H9 (cell line): ENCODE data around the gene QDPR. TPM values are rescaled to one million over a fixed set of nuclear protein-coding genes. Genes with fewer than 3 reads are reported as not detected.

Source experiments
- DNase-seq: peaks from one replicate; pipeline ENCODE4 v3.0.0-alpha.2; 2017
- H2AFZ ChIP-seq: one replicate; pipeline ENCODE4 v1.6.1; 2013; ENCODE audit warnings: mild to moderate bottlenecking, low read length, control low read depth, moderate library complexity
- H2AK5ac ChIP-seq: 2 replicates; pipeline ENCODE4 v1.6.1; 2013; ENCODE audit warnings: low read length, control low read depth, mixed read lengths; ENCODE audit not compliant: insufficient read length
- H2BK120ac ChIP-seq: one replicate; pipeline ENCODE4 v1.6.1; 2013; ENCODE audit warnings: low read depth, mild to moderate bottlenecking, low read length, control low read depth, inconsistent platforms; ENCODE audit not compliant: poor library complexity, severe bottlenecking
- H2BK12ac ChIP-seq: 2 replicates; pipeline ENCODE4 v1.6.1; 2013; ENCODE audit warnings: low read length, control low read depth, mixed read lengths, low read depth; ENCODE audit not compliant: insufficient read length
- H2BK15ac ChIP-seq: 2 replicates; pipeline ENCODE4 v1.6.1; 2013; ENCODE audit warnings: low read depth, low read length, control low read depth
- H2BK20ac ChIP-seq: one replicate; pipeline ENCODE4 v1.6.1; 2013; ENCODE audit warnings: low read depth, mild to moderate bottlenecking, low read length, control low read depth, inconsistent platforms; ENCODE audit not compliant: poor library complexity, severe bottlenecking
- H2BK5ac ChIP-seq: 2 replicates; pipeline ENCODE4 v1.6.1; 2013; ENCODE audit warnings: low read length, control low read depth, mixed read lengths; ENCODE audit not compliant: insufficient read length
- H3K14ac ChIP-seq: 2 replicates; pipeline ENCODE4 v1.6.1; 2013; ENCODE audit warnings: low read length, control low read depth; ENCODE audit not compliant: insufficient read depth
- H3K18ac ChIP-seq: 2 replicates; pipeline ENCODE4 v1.6.1; 2013; ENCODE audit warnings: low read depth, mild to moderate bottlenecking, mixed read lengths, low read length, control low read depth; ENCODE audit not compliant: insufficient read length
- H3K23ac ChIP-seq: 2 replicates; pipeline ENCODE4 v1.6.1; 2013; ENCODE audit warnings: low read length, control low read depth, mixed read lengths, low read depth; ENCODE audit not compliant: insufficient read length
- H3K23me2 ChIP-seq: 2 replicates; pipeline ENCODE4 v1.6.1; 2013; ENCODE audit warnings: low read depth, mild to moderate bottlenecking, mixed read lengths, low read length, control low read depth; ENCODE audit not compliant: insufficient read length, poor library complexity, severe bottlenecking
- H3K27ac ChIP-seq: 2 replicates; pipeline ENCODE4 v1.5.1; 2013; ENCODE audit warnings: low read length, control low read depth, mixed read lengths, low read depth; ENCODE audit not compliant: insufficient read length
- H3K27me3 ChIP-seq: 2 replicates; pipeline ENCODE4 v1.6.1; 2013; ENCODE audit warnings: low read length, control low read depth, inconsistent platforms; ENCODE audit not compliant: insufficient read depth
- H3K4ac ChIP-seq: 2 replicates; pipeline ENCODE4 v1.6.1; 2013; ENCODE audit warnings: low read depth, mild to moderate bottlenecking, control low read depth, inconsistent platforms, low read length, moderate library complexity
- H3K4me1 ChIP-seq: 2 replicates; pipeline ENCODE4 v1.6.1; 2013; ENCODE audit warnings: low read length, control low read depth, inconsistent platforms; ENCODE audit not compliant: insufficient read depth
- H3K4me2 ChIP-seq: 2 replicates; pipeline ENCODE4 v1.6.1; 2013; ENCODE audit warnings: low read length, control low read depth, mixed read lengths; ENCODE audit not compliant: insufficient read length, insufficient read depth
- H3K56ac ChIP-seq: 2 replicates; pipeline ENCODE4 v1.6.1; 2013; ENCODE audit warnings: low read depth, mild to moderate bottlenecking, mixed read lengths, low read length, control low read depth; ENCODE audit not compliant: insufficient read length
- H3K79me1 ChIP-seq: 2 replicates; pipeline ENCODE4 v1.6.1; 2013; ENCODE audit warnings: low read depth, mild to moderate bottlenecking, moderate library complexity, low read length, control low read depth, inconsistent platforms; ENCODE audit not compliant: insufficient read depth, poor library complexity, severe bottlenecking
- H3K79me2 ChIP-seq: 2 replicates; pipeline ENCODE4 v1.6.1; 2013; ENCODE audit warnings: low read length, control low read depth, inconsistent platforms; ENCODE audit not compliant: insufficient read depth
- H3K9ac ChIP-seq: 2 replicates; pipeline ENCODE4 v1.6.1; 2013; ENCODE audit warnings: low read length, control low read depth, mixed read lengths; ENCODE audit not compliant: insufficient read length; ENCODE audit errors: extremely low read depth
- H3K9me3 ChIP-seq: one replicate; pipeline ENCODE4 v1.6.1; 2013; ENCODE audit warnings: low read depth, low read length, inconsistent platforms; ENCODE audit not compliant: control insufficient read depth
- H3T11ph ChIP-seq: one replicate; pipeline ENCODE4 v1.6.1; 2013; ENCODE audit warnings: mild to moderate bottlenecking, low read length, control low read depth, inconsistent platforms
- H4K20me1 ChIP-seq: one replicate; pipeline ENCODE4 v1.6.1; 2013; ENCODE audit not compliant: control insufficient read depth, insufficient read length, insufficient read depth
- H4K5ac ChIP-seq: 2 replicates; pipeline ENCODE4 v1.6.1; 2013; ENCODE audit warnings: low read depth, mild to moderate bottlenecking, mixed read lengths, low read length, control low read depth; ENCODE audit not compliant: insufficient read length
- H4K8ac ChIP-seq: replicated peaks from 2 replicates; pipeline ENCODE4 v1.6.1; 2013; ENCODE audit warnings: low read length, control low read depth, mixed read lengths, low read depth; ENCODE audit not compliant: insufficient read length
- H4K91ac ChIP-seq: 2 replicates; pipeline ENCODE4 v1.6.1; 2013; ENCODE audit warnings: low read depth, mild to moderate bottlenecking, moderate library complexity, mixed read lengths, low read length, control low read depth; ENCODE audit not compliant: insufficient read length
- H3K27ac Mint-ChIP-seq, 3 experiments: 2 replicates in 2 of 3; 3 replicates in 1 of 3; pipeline ENCODE4 v1.8.0; 2020 to 2021; ENCODE audit warnings: mixed read lengths in 3 of 3, mild to moderate bottlenecking in 1 of 3, moderate library complexity in 1 of 3
- H3K27me3 Mint-ChIP-seq: 2 replicates; pipeline ENCODE4 v1.8.0; 2021; ENCODE audit warnings: low read depth, mild to moderate bottlenecking, moderate library complexity, mixed read lengths
- H3K36me3 Mint-ChIP-seq, 3 experiments: 2 replicates in 2 of 3; 3 replicates in 1 of 3; pipeline ENCODE4 v1.8.0; 2020 to 2021; ENCODE audit warnings: low read depth in 3 of 3, mixed read lengths in 3 of 3; ENCODE audit not compliant: insufficient read depth in 1 of 3
- H3K4me1 Mint-ChIP-seq, 2 experiments: 2 replicates each; pipeline ENCODE4 v1.8.0; 2020; ENCODE audit warnings: mixed read lengths in 2 of 2
- H3K4me3 Mint-ChIP-seq, 2 experiments: 2 replicates in 1 of 2; 3 replicates in 1 of 2; pipeline ENCODE4 v1.8.0; 2020 to 2021; ENCODE audit warnings: mild to moderate bottlenecking in 2 of 2, mixed read lengths in 2 of 2, moderate library complexity in 1 of 2
- H3K9me3 Mint-ChIP-seq, 2 experiments: 2 replicates in 1 of 2; 3 replicates in 1 of 2; pipeline ENCODE4 v1.8.0; 2020; ENCODE audit warnings: mild to moderate bottlenecking in 2 of 2, mixed read lengths in 2 of 2, moderate library complexity in 1 of 2
- CTCF ChIP-seq: fragments of 200-600 bp; sonication (generic); conservative IDR thresholded peaks from 3 replicates; pipeline ENCODE4 v1.8.0; 2021; ENCODE audit warnings: antibody characterized with exemption, mild to moderate bottlenecking
- WGBS: extraction: QIAGEN DNeasy Blood & Tissue Kit; methylation state at CpG from one replicate; pipeline ENCODE4 v1.1.7; 2013; ENCODE audit warnings: missing lambda C conversion rate, low lambda C conversion rate, mixed read lengths; ENCODE audit not compliant: insufficient read length; ENCODE audit errors: extremely low coverage; 5-methylcytosine and 5-hydroxymethylcytosine counted together
- total RNA-seq: library from RNA; stranded (reverse); gene quantifications from 2 replicates; pipeline ENCODE4 v1.2.1, GENCODE V29; 2021

Gene QDPR
- total RNA-seq, 1 experiment from 2014 or later: 23.5 TPM

- Histone ChIP-seq H2BK12ac (no peak overlapping the region), H3K14ac (no peak overlapping the region), H2AK5ac (no peak overlapping the region), H3K79me2 (no peaks in the 10 kb centered on the region), H3K9me3 (no peaks in the 10 kb centered on the region), H3K27ac (no peak overlapping the region), H3K23me2 (no peaks in the 10 kb centered on the region), H3T11ph (no peak overlapping the region), H4K91ac (no peak overlapping the region), H2BK20ac (no peak overlapping the region), H3K56ac (no peak overlapping the region), H3K18ac (no peak overlapping the region), H3K4ac (no peak overlapping the region), H3K79me1 (no peaks in the 10 kb centered on the region), H2BK5ac (no peak overlapping the region), H3K23ac (no peak overlapping the region), H4K8ac (no peak overlapping the region), H2BK120ac (no peak overlapping the region), H3K9ac (no peak overlapping the region), H4K20me1 (no peaks in the 10 kb centered on the region), H3K27me3 (no peaks in the 10 kb centered on the region), H3K4me2 (no peak overlapping the region), H2BK15ac (no peak overlapping the region), H2AFZ (no peak overlapping the region), H4K5ac (no peak overlapping the region), H3K4me1 (no peaks in the 10 kb centered on the region)
- no peak overlapping the region for H3K27ac Mint-ChIP-seq
- no peak for TF ChIP-seq CTCF
- no CpG with 5 or more reads among the region's 7 CpGs for WGBS
- no peaks in the 10 kb centered on the region for H3K4me1 Mint-ChIP-seq
- no peaks in the 10 kb centered on the region for H3K27me3 Mint-ChIP-seq
- DNase-seq: no peak
- H3K4me3 Mint-ChIP-seq: no peak overlapping the region
- no peaks in the 10 kb centered on the region for H3K9me3 Mint-ChIP-seq
- H3K36me3 Mint-ChIP-seq: peaks cover 3 to 33% (median 13%) of the 10 kb centered on the region in 3 experiments; a peak in 5 of 7 replicates
These were observed 7.8 kb downstream of the QDPR start for GRCh38 chr4:17504081-17504480.
